C4-2B (cell line): Measurements from ENCODE around the gene ZBTB40.

ENCODE experiments used
- ZFX ChIP-seq: fragments of 450-650 bp; IDR thresholded peaks from 2 replicates; pipeline ENCODE4 v1.6.1; 2017
- TF ChIP-seq, protein P1 (sequence below): fragments of 450-650 bp; conservative IDR thresholded peaks from 2 replicates; pipeline ENCODE4 v1.5.1; 2017; ENCODE audit warnings: mild to moderate bottlenecking

DNA sequence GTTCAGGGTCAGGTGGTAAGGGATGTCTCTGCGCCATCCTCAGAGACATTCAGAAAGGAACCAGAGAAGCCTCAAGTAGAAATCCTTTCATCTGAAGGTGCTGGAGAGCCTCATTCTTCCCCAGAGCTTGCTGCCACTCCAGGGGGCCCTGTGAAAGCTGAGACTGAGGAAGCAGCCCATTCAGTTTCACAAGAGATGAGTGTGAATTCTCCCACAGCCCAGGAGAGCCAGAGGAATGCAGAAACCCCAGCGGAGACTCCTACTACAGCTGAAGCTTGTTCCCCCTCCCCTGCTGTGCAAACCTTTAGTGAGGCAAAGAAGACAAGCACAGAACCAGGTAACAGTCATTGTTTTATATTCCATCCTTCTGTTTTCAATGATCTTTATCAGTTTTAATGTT lies 38.7 kb downstream of the ZBTB40 start:
- TF ChIP-seq, protein P1, sequence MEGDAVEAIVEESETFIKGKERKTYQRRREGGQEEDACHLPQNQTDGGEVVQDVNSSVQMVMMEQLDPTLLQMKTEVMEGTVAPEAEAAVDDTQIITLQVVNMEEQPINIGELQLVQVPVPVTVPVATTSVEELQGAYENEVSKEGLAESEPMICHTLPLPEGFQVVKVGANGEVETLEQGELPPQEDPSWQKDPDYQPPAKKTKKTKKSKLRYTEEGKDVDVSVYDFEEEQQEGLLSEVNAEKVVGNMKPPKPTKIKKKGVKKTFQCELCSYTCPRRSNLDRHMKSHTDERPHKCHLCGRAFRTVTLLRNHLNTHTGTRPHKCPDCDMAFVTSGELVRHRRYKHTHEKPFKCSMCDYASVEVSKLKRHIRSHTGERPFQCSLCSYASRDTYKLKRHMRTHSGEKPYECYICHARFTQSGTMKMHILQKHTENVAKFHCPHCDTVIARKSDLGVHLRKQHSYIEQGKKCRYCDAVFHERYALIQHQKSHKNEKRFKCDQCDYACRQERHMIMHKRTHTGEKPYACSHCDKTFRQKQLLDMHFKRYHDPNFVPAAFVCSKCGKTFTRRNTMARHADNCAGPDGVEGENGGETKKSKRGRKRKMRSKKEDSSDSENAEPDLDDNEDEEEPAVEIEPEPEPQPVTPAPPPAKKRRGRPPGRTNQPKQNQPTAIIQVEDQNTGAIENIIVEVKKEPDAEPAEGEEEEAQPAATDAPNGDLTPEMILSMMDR, result no peak
- no peak for TF ChIP-seq ZFX
